ENCODE measurements around the gene MBOAT7. TPM values are rescaled to one million over a fixed set of nuclear protein-coding genes. Genes with fewer than 3 reads are reported as not detected.

The MBOAT7 gene
- total RNA-seq, 1 donor from 2014 or later: 99.1 TPM

DNA sequence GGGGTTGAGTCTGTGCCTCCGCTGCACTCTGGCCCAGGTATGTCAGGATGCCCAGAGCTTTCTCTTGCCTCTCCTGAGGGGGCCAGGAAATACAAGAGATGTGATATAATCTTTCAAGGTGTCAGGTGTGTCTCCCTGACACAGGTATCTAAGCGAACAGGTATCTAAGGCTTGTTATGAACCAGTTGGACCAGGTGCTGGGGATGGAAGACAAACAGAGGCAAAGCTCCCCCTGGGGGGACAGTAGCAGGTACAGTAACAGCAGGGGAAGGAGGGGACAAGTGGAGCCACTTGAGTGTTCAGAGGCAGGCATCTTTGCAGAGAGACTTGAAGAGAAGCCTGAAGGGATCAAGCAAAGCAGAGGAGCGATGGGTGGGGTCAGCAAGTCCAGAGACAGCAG is 32.4 kb downstream of the MBOAT7 start:
- DNase-seq (ENCODE audit: low spot score, unreplicated experiment): no peak
- Mint-ChIP-seq H3K4me3 (ENCODE audit: low read depth) (peak overlapping the region; percentile 2), H3K9me3 (ENCODE audit: low read depth) (no peaks in the 10 kb centered on the region), H3K36me3 (ENCODE audit: insufficient read depth) (peaks cover 18% of the 10 kb centered on the region), H3K27ac (peak overlapping the region; percentile 71), H3K27me3 (no peaks in the 10 kb centered on the region), H3K4me1 (ENCODE audit: low read depth) (peaks cover 23% of the 10 kb centered on the region)
- TF ChIP-seq, protein P1, sequence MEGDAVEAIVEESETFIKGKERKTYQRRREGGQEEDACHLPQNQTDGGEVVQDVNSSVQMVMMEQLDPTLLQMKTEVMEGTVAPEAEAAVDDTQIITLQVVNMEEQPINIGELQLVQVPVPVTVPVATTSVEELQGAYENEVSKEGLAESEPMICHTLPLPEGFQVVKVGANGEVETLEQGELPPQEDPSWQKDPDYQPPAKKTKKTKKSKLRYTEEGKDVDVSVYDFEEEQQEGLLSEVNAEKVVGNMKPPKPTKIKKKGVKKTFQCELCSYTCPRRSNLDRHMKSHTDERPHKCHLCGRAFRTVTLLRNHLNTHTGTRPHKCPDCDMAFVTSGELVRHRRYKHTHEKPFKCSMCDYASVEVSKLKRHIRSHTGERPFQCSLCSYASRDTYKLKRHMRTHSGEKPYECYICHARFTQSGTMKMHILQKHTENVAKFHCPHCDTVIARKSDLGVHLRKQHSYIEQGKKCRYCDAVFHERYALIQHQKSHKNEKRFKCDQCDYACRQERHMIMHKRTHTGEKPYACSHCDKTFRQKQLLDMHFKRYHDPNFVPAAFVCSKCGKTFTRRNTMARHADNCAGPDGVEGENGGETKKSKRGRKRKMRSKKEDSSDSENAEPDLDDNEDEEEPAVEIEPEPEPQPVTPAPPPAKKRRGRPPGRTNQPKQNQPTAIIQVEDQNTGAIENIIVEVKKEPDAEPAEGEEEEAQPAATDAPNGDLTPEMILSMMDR (IDR thresholded peaks at IDR 0.05; ENCODE audit: unreplicated experiment): no peak

DNA sequence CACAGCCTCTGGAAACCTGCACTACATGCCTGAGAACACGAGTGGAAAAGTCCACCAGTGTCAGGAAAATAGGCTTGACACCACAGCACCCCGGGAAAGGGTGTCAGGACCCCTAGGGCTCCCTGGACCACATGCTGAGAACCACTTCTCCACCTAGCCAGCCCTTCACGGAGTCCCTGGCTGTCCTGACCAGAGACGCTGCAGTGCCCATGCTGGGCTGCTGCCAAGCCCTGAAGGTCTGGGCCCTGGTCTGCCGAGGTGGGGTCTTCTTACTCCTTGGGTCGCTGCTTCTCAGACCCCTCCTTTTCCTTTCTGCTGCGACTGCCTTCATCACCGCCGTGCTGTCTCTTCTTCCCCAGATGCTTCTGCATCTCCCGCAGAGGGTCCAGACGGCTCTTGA is 32.9 kb downstream of the MBOAT7 start:
- peak overlapping the region; percentile 71 for H3K27ac Mint-ChIP-seq
- no peak overlapping the region for H3K4me3 Mint-ChIP-seq (ENCODE audit: low read depth)
- H3K9me3 Mint-ChIP-seq (ENCODE audit: low read depth): no peaks in the 10 kb centered on the region
- peaks cover 18% of the 10 kb centered on the region for H3K36me3 Mint-ChIP-seq (ENCODE audit: insufficient read depth)
- peaks cover 20% of the 10 kb centered on the region for H3K4me1 Mint-ChIP-seq (ENCODE audit: low read depth)
- TF ChIP-seq, protein P1 (IDR thresholded peaks at IDR 0.05; ENCODE audit: unreplicated experiment): no peak
- no peak for DNase-seq (ENCODE audit: low spot score, unreplicated experiment)
- no peaks in the 10 kb centered on the region for H3K27me3 Mint-ChIP-seq

DNA sequence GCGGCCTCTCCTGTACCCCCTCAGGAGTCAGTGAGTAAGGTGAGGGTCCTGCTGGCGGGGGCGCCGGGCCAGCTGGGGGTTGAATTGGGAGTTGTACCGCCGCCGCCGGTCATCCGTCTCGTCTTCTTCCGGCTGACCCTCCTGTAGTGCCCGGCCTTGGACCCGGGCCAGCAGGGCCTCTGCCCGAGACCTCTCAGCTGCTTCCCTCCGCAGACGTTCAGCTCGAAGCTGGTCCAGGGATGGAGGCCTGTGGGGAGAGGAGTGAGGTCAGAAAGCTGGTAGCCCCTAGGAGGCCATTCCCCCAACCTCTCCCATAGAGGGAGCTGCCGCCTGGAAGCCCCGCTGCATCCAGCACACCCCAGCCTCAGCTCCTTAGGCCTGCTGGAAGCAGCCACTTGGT is 33.7 kb downstream of the MBOAT7 start:
- Mint-ChIP-seq H3K36me3 (ENCODE audit: insufficient read depth) (peaks cover 18% of the 10 kb centered on the region), H3K27ac (no peak overlapping the region), H3K27me3 (no peaks in the 10 kb centered on the region), H3K4me3 (ENCODE audit: low read depth) (no peak overlapping the region), H3K4me1 (ENCODE audit: low read depth) (peaks cover 16% of the 10 kb centered on the region), H3K9me3 (ENCODE audit: low read depth) (no peaks in the 10 kb centered on the region)
- TF ChIP-seq, protein P1 (IDR thresholded peaks at IDR 0.05; ENCODE audit: unreplicated experiment): no peak
- no peak for DNase-seq (ENCODE audit: low spot score, unreplicated experiment)

DNA sequence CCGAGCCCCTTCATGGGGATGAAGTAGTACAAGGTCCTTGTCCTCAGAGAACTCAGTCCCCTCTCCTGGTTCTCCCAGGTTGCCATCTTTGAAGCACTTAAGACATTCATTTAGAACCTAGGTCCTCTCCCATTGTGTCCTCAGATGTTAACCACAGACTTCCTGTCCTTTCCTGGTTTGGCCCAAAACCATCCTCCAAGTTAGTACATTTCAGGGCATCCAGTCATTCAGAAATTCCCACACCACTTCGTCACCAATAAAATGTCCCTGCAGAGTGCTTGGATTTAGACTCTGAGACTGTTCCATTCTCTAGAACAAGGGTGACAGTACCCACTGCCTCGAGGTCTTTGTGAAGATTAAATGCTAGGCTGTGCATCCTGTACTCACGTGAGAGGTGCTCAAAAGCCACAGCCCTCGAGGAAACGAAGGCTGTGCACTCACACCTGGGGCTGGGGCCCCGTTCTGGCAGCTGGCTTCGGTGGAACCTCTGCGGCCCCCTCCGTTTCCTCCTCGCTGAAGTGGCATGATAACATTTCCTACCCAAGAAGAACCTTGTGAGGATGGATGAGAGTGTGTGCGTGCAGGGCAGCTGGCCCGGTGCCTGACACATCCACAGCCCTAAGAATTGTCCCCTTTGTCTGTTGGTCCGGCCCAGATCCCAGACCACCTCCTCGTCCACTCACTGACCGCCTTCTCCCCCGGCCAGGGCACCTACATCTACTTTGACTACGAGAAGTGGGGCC is 34.6 kb downstream of the MBOAT7 start:
- H3K36me3 Mint-ChIP-seq (ENCODE audit: insufficient read depth): peaks cover 21% of the 10 kb centered on the region
- H3K27ac Mint-ChIP-seq: no peak overlapping the region
- no peak overlapping the region for H3K4me3 Mint-ChIP-seq (ENCODE audit: low read depth)

DNA sequence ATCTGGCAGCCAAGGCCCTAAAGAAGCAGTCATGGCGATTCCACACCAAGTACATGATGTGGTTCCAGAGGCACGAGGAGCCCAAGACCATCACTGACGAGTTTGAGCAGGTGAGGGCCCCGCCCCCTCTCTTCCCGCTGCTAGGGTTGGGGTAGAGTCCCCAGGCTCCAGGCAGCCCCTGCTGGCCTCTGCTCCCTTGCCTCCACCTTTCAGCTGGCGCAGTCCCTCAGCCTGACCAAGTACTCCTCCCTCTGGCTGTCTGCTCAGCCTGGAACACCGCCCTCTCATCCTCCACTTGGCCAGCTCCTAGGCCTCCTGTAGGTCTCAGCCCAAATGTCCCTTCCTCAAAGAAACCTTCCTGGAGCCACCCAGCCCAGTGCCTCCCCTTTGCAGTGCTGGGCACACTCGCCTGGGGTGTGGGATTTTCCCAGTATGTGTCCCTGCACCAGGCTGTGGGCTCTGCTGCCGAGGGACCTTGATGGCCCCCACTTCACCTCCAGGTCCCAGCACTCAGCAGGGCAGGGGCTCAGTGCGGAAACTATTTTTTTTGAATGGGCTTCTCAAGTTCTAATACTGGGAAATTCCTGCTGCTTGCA is 35.6 kb downstream of the MBOAT7 start:
- H3K36me3 Mint-ChIP-seq (ENCODE audit: insufficient read depth): peaks cover 21% of the 10 kb centered on the region
- TF ChIP-seq, protein P1 (IDR thresholded peaks at IDR 0.05; ENCODE audit: unreplicated experiment): no peak
- no peaks in the 10 kb centered on the region for H3K27me3 Mint-ChIP-seq
- no peak for DNase-seq (ENCODE audit: low spot score, unreplicated experiment)
- H3K4me1 Mint-ChIP-seq (ENCODE audit: low read depth): peaks cover 5% of the 10 kb centered on the region
- H3K9me3 Mint-ChIP-seq (ENCODE audit: low read depth): no peaks in the 10 kb centered on the region
- H3K27ac Mint-ChIP-seq: no peak overlapping the region
- H3K4me3 Mint-ChIP-seq (ENCODE audit: low read depth): no peak overlapping the region

More for the DNA sequence above, 34.6 kb downstream of the MBOAT7 start:
- H3K9me3 Mint-ChIP-seq (ENCODE audit: low read depth): no peaks in the 10 kb centered on the region
- no peaks in the 10 kb centered on the region for H3K27me3 Mint-ChIP-seq
- TF ChIP-seq, protein P1 (IDR thresholded peaks at IDR 0.05; ENCODE audit: unreplicated experiment): no peak
- DNase-seq (ENCODE audit: low spot score, unreplicated experiment): no peak
- H3K4me1 Mint-ChIP-seq (ENCODE audit: low read depth): peaks cover 7% of the 10 kb centered on the region
